ENCODE data around the gene RAB11FIP3. TPM values are rescaled to one million over a fixed set of nuclear protein-coding genes. Genes with fewer than 3 reads are reported as not detected.

The RAB11FIP3 gene
- total and polyA plus RNA-seq, 2 of the 13 experiments (the other 11 are each of a cell fraction or from before 2014, with no cell fraction given): 34.3 to 57.6 TPM

GRCh38 chr16:425082-425718, at the start of gene RAB11FIP3 (continued):
- TF ChIP-seq FOXO4 (CRISPR knock-in tag; conservative IDR thresholded peaks at IDR 0.05) (peak; percentile 95; the same call in 1 of the 2 replicates), REST (IDR thresholded peaks at IDR 0.05; ENCODE audit: borderline replicate concordance in 1 of 2, low read depth in 1 of 2, low read length in 2 of 2) (no peak), MLX (CRISPR knock-in tag; IDR thresholded peaks at IDR 0.05) (no peak), RCOR2 (CRISPR knock-in tag; IDR thresholded peaks at IDR 0.05) (no peak), ELF4 (CRISPR knock-in tag; IDR thresholded peaks at IDR 0.05; ENCODE audit: borderline replicate concordance) (0 out of 2 replicates have a peak, but pooled peaks have one; percentile 17), GATAD2A (CRISPR knock-in tag; IDR thresholded peaks at IDR 0.05) (peak; percentile 60), ZNF513 (CRISPR knock-in tag; conservative IDR thresholded peaks at IDR 0.05) (no peak), SP4 (CRISPR knock-in tag; IDR thresholded peaks at IDR 0.05) (peak; percentile 79), ATRX (CRISPR knock-in tag; IDR thresholded peaks at IDR 0.05; ENCODE audit: borderline replicate concordance) (no peak), ZNF670 (CRISPR knock-in tag; IDR thresholded peaks at IDR 0.05; ENCODE audit: borderline replicate concordance) (peak; percentile 75; the same call in 1 of the 2 replicates), ZNF652 (CRISPR knock-in tag; IDR thresholded peaks at IDR 0.05; ENCODE audit: borderline replicate concordance, low read depth) (peak; percentile 88), THAP8 (CRISPR knock-in tag; IDR thresholded peaks at IDR 0.05; ENCODE audit: borderline replicate concordance) (peak; percentile 81; the same call in 1 of the 2 replicates), ATF7 (IDR thresholded peaks at IDR 0.05) (no peak), ATF7 (CRISPR knock-in tag; IDR thresholded peaks at IDR 0.05) (no peak), KDM5B (CRISPR knock-in tag; IDR thresholded peaks at IDR 0.05; ENCODE audit: borderline replicate concordance) (peak; percentile 93), SALL2 (CRISPR knock-in tag; IDR thresholded peaks at IDR 0.05) (peak; percentile 81; the same call in 1 of the 2 replicates), CREB1 (IDR thresholded peaks at IDR 0.05) (peak; percentile 89), CREB1 (CRISPR knock-in tag; IDR thresholded peaks at IDR 0.05) (peak; percentile 72; the same call in 1 of the 2 replicates), ZFP36 (IDR thresholded peaks at IDR 0.05; ENCODE audit: borderline replicate concordance, low read depth, low read length, partially characterized antibody) (no peak), TCF7 (IDR thresholded peaks at IDR 0.05; ENCODE audit: low read depth) (no peak), GPBP1L1 (CRISPR knock-in tag; IDR thresholded peaks at IDR 0.05) (no peak)
